OCI-LY3 (cell line): ENCODE measurements around the gene PAX6.

Source experiments
- H2AFZ ChIP-seq: fragments of 200-600, 300-600 bp; shearing (Covaris generic); 2 replicates; pipeline ENCODE4 v1.6.0; 2014; ENCODE audit warnings: antibody characterized with exemption, low read depth, low read length
- H3K27ac ChIP-seq: fragments of 200-600, 300-600 bp; sonication (generic); 2 replicates; pipeline ENCODE4 v1.5.1; 2014; ENCODE audit warnings: mild to moderate bottlenecking, low read length, moderate library complexity, mixed read lengths
- H3K27me3 ChIP-seq: fragments of 200-600, 300-600 bp; sonication (generic); 2 replicates; pipeline ENCODE4 v1.6.1; 2014; ENCODE audit warnings: low read depth, low read length, mixed read lengths
- H3K36me3 ChIP-seq: fragments of 200-600, 300-600 bp; sonication (generic); replicated peaks from 2 replicates; pipeline ENCODE3; 2014; ENCODE audit warnings: low read depth, low read length, mixed read lengths
- H3K4me1 ChIP-seq: fragments of 300-600, 200-600 bp; sonication (generic); 2 replicates; pipeline ENCODE4 v1.6.1; 2014; ENCODE audit warnings: low read length, mixed read lengths
- H3K4me2 ChIP-seq: fragments of 200-600, 300-600 bp; sonication (generic); 2 replicates; pipeline ENCODE4 v1.6.1; 2014; ENCODE audit warnings: low read length, mixed read lengths
- H3K4me3 ChIP-seq: fragments of 300-600, 200-600 bp; sonication (generic); 2 replicates; pipeline ENCODE4 v1.5.1; 2014; ENCODE audit warnings: antibody characterized with exemption, mild to moderate bottlenecking, low read length, moderate library complexity
- H3K79me2 ChIP-seq: fragments of 300-600, 200-600 bp; shearing (Covaris generic); 2 replicates; pipeline ENCODE4 v1.6.1; 2014; ENCODE audit warnings: mild to moderate bottlenecking, low read length, mixed read lengths
- H3K9ac ChIP-seq: fragments of 300-600, 200-600 bp; shearing (Covaris generic); 2 replicates; pipeline ENCODE4 v1.6.0; 2014; ENCODE audit warnings: mild to moderate bottlenecking, low read length, moderate library complexity
- H3K9me3 ChIP-seq: fragments of 200-600, 300-600 bp; shearing (Covaris generic); 2 replicates; pipeline ENCODE4 v1.6.1; 2014; ENCODE audit warnings: low read length, mixed read lengths; ENCODE audit not compliant: insufficient read depth
- H4K20me1 ChIP-seq: fragments of 200-600, 300-600 bp; sonication (generic); 2 replicates; pipeline ENCODE4 v1.6.1; 2016; ENCODE audit warnings: low read length, mixed read lengths; ENCODE audit not compliant: insufficient read depth
- EZH2phosphoT487 ChIP-seq: fragments of 200-600 bp; shearing (Covaris generic); IDR thresholded peaks from 2 replicates; pipeline ENCODE4 v1.6.1; 2018; ENCODE audit warnings: antibody characterized with exemption, mixed run types, low read depth
- TF ChIP-seq, protein P1 (sequence below): fragments of 200-600, 300-600 bp; sonication (generic); IDR thresholded peaks from 2 replicates; pipeline ENCODE4 v1.5.1; 2014; ENCODE audit warnings: antibody characterized with exemption, low read length, low read depth

The PAX6 gene

GRCh38 chr11:31814176-31814868 is 3.2 kb upstream of the PAX6 start:
- H3K27me3 ChIP-seq, result no peaks in the 10 kb centered on the region
- no peak overlapping the region for H2AFZ ChIP-seq
- no peak overlapping the region for H3K4me3 ChIP-seq

GRCh38 chr11:31813391-31814175 is 2.5 kb upstream of the PAX6 start:
- Histone ChIP-seq H3K79me2 (no peaks in the 10 kb centered on the region), H2AFZ (no peak overlapping the region), H3K4me3 (no peak overlapping the region), H3K4me1 (no peaks in the 10 kb centered on the region), H4K20me1 (no peaks in the 10 kb centered on the region), H3K9ac (no peak overlapping the region), H3K4me2 (no peak overlapping the region), H3K27ac (no peak overlapping the region), H3K9me3 (no peaks in the 10 kb centered on the region), H3K27me3 (no peaks in the 10 kb centered on the region), H3K36me3 (no peaks in the 10 kb centered on the region)
- TF ChIP-seq, protein P1, sequence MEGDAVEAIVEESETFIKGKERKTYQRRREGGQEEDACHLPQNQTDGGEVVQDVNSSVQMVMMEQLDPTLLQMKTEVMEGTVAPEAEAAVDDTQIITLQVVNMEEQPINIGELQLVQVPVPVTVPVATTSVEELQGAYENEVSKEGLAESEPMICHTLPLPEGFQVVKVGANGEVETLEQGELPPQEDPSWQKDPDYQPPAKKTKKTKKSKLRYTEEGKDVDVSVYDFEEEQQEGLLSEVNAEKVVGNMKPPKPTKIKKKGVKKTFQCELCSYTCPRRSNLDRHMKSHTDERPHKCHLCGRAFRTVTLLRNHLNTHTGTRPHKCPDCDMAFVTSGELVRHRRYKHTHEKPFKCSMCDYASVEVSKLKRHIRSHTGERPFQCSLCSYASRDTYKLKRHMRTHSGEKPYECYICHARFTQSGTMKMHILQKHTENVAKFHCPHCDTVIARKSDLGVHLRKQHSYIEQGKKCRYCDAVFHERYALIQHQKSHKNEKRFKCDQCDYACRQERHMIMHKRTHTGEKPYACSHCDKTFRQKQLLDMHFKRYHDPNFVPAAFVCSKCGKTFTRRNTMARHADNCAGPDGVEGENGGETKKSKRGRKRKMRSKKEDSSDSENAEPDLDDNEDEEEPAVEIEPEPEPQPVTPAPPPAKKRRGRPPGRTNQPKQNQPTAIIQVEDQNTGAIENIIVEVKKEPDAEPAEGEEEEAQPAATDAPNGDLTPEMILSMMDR, result no peak
- no peak for TF ChIP-seq EZH2phosphoT487

More at GRCh38 chr11:31814176-31814868, 3.2 kb upstream of the PAX6 start:
- Histone ChIP-seq H3K27ac (no peak overlapping the region), H3K4me1 (no peaks in the 10 kb centered on the region), H3K4me2 (no peak overlapping the region), H3K9me3 (no peaks in the 10 kb centered on the region), H3K36me3 (no peaks in the 10 kb centered on the region), H3K79me2 (no peaks in the 10 kb centered on the region), H4K20me1 (no peaks in the 10 kb centered on the region), H3K9ac (no peak overlapping the region)
- no peak for TF ChIP-seq EZH2phosphoT487
- TF ChIP-seq, protein P1, result no peak

GRCh38 chr11:31812383-31813381 is 1.6 kb upstream of the PAX6 start:
- Histone ChIP-seq H3K27me3 (no peaks in the 10 kb centered on the region; the same call in 1 of the 2 replicates), H3K4me3 (no peak overlapping the region), H3K9me3 (no peaks in the 10 kb centered on the region), H2AFZ (no peak overlapping the region), H3K4me2 (no peak overlapping the region), H3K27ac (no peak overlapping the region), H3K79me2 (no peaks in the 10 kb centered on the region), H3K4me1 (no peaks in the 10 kb centered on the region), H3K9ac (no peak overlapping the region), H3K36me3 (no peaks in the 10 kb centered on the region), H4K20me1 (no peaks in the 10 kb centered on the region)
- TF ChIP-seq, protein P1, result no peak
- no peak for TF ChIP-seq EZH2phosphoT487
